Measurements from ENCODE around the gene XRCC1.
A peak's percentile ranks its signal among the peaks of the same experiment; 100 is the strongest.
"Not testable (repeated sequence)": the region's sequence is repeated elsewhere in the genome, so short reads cannot be mapped to it uniquely, and the experiment has no call there.

The XRCC1 gene

DNA sequence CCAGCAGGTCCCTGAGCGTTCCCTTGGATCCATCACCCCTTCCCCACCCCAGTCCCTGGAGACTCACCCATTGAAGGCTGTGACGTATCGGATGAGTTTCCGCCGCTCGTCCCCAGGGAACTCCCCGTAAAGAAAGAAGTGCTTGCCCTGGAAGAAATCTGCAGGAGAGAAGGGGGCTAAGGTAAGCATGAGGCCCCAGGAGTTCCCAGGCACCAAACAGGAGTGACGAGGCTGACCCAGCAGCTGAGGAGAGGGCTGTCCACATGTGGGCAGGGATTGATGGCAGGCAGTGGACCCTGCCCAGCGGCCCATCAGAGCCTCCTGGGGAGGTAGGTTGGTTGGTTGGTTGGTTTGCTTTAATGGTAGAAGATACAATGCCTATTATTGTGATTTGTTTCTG is 31.2 kb downstream of the XRCC1 start:
- FAIRE-seq, result no peak

DNA sequence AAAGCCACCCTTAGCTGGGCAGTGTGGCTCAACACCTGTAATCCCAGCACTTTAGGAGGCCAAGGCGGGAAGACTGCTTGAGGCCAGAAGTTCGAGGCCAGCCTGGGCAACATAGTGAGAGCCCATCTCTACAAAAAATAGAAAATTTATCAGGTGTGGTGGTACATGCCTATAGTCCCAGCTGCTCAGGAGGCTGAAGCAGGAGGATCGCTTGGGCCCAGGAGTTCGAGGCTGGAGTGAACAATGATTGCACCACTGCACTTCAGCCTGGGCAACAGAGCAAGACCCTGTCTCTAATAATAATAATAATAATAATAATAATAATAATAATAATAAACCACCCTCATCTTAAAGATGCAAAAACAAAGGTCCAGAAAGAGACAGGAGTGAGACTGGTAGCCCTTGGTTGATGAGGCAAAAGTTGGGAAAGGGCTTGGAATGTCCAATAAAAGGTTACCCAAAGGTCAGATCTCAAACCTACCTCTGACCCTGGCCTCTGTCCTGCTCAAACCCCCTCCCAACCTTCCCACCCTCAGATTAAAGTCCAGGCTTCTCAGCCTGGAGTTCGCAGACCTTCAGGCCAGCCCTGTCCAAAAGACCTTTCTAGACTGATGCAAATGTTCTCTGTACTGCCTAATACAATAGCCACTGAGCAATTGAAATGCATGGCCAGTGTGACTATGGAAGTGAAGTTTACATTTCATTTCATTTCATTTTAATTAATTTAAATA is 33.2 kb downstream of the XRCC1 start:
- no peak for FAIRE-seq

GRCh38 chr19:43540381-43540780 is 34.9 kb downstream of the XRCC1 start:
- FAIRE-seq, result no peak

GRCh38 chr19:43538922-43539321 is 36.4 kb downstream of the XRCC1 start:
- FAIRE-seq, result no peak

- no peak for FAIRE-seq
These were observed 40.2 kb downstream of the XRCC1 start for GRCh38 chr19:43534816-43535761.

GRCh38 chr19:43534305-43534815 is 41.0 kb downstream of the XRCC1 start:
- no peak for FAIRE-seq

GRCh38 chr19:43533546-43534304 is 41.6 kb downstream of the XRCC1 start:
- FAIRE-seq, result peak; percentile 99

DNA sequence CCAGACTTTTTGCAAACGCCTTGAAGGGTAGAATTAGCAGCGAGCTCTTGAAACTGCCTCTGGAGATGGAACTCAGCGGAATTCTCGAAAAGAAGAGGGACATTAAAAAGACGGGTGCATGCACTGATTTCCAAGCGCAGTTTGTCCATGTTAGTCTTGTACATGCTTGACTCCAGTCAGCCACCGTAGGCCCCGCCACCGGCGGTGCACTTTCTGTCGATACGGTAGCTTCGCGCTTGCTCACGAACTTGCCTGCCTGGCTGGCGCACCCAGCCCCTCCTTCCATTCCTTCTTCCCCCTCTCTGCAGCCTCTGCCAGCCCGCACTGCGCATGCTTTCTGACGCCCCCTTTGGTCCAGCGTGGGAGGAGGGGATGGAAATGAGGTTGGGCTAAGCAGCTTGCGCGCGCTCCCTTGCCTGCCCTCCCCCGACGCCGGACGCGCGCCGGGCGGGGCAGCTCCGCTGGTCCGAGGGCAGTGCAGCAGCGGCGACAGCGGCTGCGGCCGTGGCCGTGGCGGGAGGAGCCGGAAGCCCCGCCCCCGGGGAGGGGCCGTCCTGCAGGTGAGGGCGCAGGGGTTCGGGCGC is 42.3 kb downstream of the XRCC1 start, which contains the start of gene ZNF575:
Gene ZNF575, plus strand, starts transcription at position 227 of the 584 bp plus-strand sequence. CDS start 1,235 bp downstream, outside the sequence.
- peak; percentile 90 for FAIRE-seq

GRCh38 chr19:43532571-43532961 is 42.8 kb downstream of the XRCC1 start:
- no peak for FAIRE-seq

DNA sequence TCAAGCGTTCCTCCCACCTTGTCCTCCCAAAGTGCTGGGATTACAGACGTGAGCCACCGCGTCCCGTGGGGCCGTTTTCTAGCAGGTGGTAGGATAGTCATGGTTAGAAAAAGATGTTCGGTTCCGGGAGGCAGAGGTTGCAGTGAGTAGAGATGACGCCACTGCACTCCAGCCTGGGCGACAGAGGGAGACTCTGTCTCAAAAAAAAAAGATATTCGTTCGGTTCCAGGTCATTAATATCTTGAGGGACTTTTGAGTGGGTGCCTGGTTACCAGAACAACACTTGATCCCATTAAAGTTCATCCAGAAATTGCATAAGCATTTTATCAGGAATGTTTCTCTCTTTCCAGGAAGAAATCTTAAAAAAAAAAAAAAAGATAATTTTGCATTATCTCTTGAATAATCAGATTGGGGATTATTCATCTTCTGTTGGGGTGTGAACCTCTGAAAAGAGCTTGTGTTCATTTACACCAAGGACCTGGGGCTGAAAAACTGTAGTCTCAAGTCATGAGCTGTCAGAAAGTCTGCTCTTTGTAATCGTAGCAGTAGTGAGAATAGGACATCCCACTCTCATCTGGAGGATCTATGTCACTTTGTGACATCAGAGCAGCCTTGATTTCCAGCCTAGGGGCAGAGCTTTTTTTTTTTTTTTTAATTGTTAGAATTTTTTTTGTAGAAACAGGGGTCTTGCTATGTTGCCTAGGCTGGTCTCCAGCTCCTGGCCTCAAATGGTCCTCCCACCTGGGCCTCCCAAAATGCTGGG is 47.3 kb downstream of the XRCC1 start:
- FAIRE-seq, result no peak

GRCh38 chr19:43526884-43527859 is 48.2 kb downstream of the XRCC1 start, which contains the start of gene ETHE1:
ETHE1 (minus strand) TSS chr19:43527201; CDS start chr19:43527177, 24 bp downstream.
- no peak for FAIRE-seq

GRCh38 chr19:43525836-43526771 is 49.2 kb downstream of the XRCC1 start:
- no peak for FAIRE-seq

- no peak for FAIRE-seq
These were observed 50.1 kb downstream of the XRCC1 start for GRCh38 chr19:43524922-43525835.

DNA sequence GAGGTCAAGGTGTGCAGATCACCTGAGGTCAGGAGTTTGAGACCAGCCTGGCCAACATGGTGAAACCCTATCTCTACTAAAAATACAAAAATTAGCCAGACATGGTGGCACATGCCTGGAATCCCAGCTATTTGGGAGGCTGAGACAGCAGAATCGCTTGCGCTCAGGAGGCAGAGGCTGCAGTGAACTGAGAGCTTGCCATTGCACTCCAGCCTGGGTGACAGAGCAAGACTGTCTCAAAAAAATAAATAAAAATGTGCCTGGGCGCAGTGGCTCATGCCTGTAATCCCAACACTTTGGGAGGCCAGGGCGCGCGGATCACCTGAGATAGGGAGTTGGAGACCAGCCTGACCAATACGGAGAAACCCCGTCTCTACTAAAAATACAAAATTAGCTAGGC is 51.6 kb downstream of the XRCC1 start:
- not testable (repeated sequence) for FAIRE-seq

DNA sequence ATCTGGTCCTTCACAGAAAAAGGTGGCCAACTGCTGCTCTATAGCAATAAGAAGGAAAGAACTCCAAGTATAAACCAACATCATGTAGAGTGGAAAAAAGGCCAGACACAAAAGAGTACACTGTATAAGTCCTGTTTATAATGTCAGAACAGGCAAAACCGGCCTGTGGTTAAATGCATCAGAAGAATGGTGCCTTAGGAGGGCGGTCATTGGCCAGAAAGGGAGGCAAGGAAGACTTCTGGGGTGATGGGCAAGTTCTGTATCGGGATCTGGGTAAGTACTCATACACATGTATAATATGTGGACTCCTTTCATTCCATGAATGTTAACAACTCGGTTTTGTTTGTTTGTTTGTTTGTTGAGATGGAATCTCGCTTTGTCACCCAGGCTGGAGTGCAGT is 52.4 kb downstream of the XRCC1 start:
- FAIRE-seq, result no peak

- FAIRE-seq, result no peak
These were observed 55.8 kb downstream of the XRCC1 start for GRCh38 chr19:43519436-43520088.

DNA sequence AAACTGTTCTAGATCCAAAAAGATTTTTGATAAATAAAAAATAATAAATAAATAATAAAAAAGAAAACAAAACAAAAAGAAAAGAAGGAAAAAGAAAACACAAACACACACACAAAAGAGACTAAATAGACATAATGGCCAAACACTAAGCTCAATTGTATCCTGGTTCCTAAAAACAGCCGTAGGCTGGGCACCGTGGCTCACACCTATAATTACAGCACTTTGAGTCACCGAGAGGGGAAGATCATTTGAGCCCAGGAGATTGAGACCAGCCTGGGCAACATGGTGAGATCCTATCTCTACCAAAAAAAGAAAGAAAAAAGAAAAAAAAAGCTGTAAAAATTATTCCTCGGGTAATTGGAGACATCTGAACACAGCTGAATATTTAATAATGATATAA is 57.3 kb downstream of the XRCC1 start:
- peak; percentile 57 for FAIRE-seq

Data from endometrium (tissue), 2 donors.